ENCODE measurements around the gene LSM14A.
"Not testable (repeated sequence)": the region's sequence is repeated elsewhere in the genome, so short reads cannot be mapped to it uniquely, and the experiment has no call there.

DNA sequence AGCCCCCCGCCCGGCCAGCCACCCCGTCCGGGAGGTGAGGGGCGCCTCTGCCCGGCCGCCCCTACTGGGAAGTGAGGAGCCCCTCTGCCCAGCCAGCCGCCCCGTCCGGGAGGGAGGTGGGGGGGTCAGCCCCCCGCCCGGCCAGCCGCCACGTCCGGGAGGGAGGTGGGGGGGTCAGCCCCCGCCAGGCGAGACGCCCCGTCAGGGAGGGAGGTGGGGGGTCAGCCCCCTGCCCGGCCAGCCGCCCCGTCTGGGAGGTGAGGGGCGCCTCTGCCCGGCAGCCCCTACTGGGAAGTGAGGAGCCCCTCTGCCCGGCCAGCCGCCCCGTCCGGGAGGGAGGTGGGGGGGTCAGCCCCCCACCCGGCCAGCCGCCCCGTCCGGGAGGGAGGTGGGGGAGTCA, 39.6 kb upstream of the LSM14A start:
- TF ChIP-seq, protein P1, sequence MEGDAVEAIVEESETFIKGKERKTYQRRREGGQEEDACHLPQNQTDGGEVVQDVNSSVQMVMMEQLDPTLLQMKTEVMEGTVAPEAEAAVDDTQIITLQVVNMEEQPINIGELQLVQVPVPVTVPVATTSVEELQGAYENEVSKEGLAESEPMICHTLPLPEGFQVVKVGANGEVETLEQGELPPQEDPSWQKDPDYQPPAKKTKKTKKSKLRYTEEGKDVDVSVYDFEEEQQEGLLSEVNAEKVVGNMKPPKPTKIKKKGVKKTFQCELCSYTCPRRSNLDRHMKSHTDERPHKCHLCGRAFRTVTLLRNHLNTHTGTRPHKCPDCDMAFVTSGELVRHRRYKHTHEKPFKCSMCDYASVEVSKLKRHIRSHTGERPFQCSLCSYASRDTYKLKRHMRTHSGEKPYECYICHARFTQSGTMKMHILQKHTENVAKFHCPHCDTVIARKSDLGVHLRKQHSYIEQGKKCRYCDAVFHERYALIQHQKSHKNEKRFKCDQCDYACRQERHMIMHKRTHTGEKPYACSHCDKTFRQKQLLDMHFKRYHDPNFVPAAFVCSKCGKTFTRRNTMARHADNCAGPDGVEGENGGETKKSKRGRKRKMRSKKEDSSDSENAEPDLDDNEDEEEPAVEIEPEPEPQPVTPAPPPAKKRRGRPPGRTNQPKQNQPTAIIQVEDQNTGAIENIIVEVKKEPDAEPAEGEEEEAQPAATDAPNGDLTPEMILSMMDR (conservative IDR thresholded peaks at IDR 0.05; ENCODE audit: low read length), result not testable (repeated sequence)
- not testable (repeated sequence) for TF ChIP-seq EZH2phosphoT487 (IDR thresholded peaks at IDR 0.05; ENCODE audit: borderline replicate concordance)
